Neural progenitor cell (in vitro differentiated cells): ENCODE measurements around the gene GIMAP6.

Experiments
- EZH2phosphoT487 ChIP-seq: fragments of 200-600 bp; sonication (generic); IDR thresholded peaks from 2 replicates; pipeline ENCODE4 v1.6.1; 2017; ENCODE audit warnings: antibody characterized with exemption
- TF ChIP-seq, protein P1 (sequence below): fragments of 200-600 bp; sonication (generic); IDR thresholded peaks from 2 replicates; pipeline ENCODE4 v1.5.1; 2017; ENCODE audit warnings: antibody characterized with exemption, mild to moderate bottlenecking

GRCh38 chr7:150631866-150632864, at the start of gene GIMAP6:
- no peak for TF ChIP-seq EZH2phosphoT487
- TF ChIP-seq, protein P1, sequence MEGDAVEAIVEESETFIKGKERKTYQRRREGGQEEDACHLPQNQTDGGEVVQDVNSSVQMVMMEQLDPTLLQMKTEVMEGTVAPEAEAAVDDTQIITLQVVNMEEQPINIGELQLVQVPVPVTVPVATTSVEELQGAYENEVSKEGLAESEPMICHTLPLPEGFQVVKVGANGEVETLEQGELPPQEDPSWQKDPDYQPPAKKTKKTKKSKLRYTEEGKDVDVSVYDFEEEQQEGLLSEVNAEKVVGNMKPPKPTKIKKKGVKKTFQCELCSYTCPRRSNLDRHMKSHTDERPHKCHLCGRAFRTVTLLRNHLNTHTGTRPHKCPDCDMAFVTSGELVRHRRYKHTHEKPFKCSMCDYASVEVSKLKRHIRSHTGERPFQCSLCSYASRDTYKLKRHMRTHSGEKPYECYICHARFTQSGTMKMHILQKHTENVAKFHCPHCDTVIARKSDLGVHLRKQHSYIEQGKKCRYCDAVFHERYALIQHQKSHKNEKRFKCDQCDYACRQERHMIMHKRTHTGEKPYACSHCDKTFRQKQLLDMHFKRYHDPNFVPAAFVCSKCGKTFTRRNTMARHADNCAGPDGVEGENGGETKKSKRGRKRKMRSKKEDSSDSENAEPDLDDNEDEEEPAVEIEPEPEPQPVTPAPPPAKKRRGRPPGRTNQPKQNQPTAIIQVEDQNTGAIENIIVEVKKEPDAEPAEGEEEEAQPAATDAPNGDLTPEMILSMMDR: no peak
